Renal cortical epithelial cell (primary cell): ENCODE data around the gene TPST1. TPM values are rescaled to one million over a fixed set of nuclear protein-coding genes. Genes with fewer than 3 reads are reported as not detected.
A peak's percentile ranks its signal among the peaks of the same experiment; 100 is the strongest.
"Not testable (repeated sequence)": the region's sequence is repeated elsewhere in the genome, so short reads cannot be mapped to it uniquely, and the experiment has no call there.

Experiments used
- DNase-seq: peaks from one replicate; pipeline ENCODE4 v3.0.0-alpha.2; 2011; ENCODE audit warnings: low read depth
- total RNA-seq: library from RNA; depleted of rRNA; stranded (reverse); fragments of >200 nt; gene quantifications from 2 replicates; pipeline ENCODE4 v1.2.3, GENCODE V29; 2014

Gene TPST1
- total RNA-seq, 1 donor from 2014 or later = 82.1 TPM

GRCh38 chr7:66379542-66380160 is 174.5 kb downstream of the TPST1 start:
- DNase-seq = no peak

- peak; percentile 21 for DNase-seq
Measured at GRCh38 chr7:66380272-66380888, 175.2 kb downstream of the TPST1 start.

GRCh38 chr7:66382182-66382923 is 177.2 kb downstream of the TPST1 start:
- DNase-seq = not testable (repeated sequence)

- DNase-seq = not testable (repeated sequence)
Measured at GRCh38 chr7:66385191-66385905, 180.2 kb downstream of the TPST1 start.

- not testable (repeated sequence) for DNase-seq
Measured at GRCh38 chr7:66395128-66395571, 190.0 kb downstream of the TPST1 start.

GRCh38 chr7:66396052-66396451 is 190.9 kb downstream of the TPST1 start:
- DNase-seq = not testable (repeated sequence)

GRCh38 chr7:66398841-66399240 is 193.7 kb downstream of the TPST1 start:
- not testable (repeated sequence) for DNase-seq

GRCh38 chr7:66399566-66399965 is 194.4 kb downstream of the TPST1 start:
- no peak for DNase-seq

GRCh38 chr7:66400400-66400799 is 195.3 kb downstream of the TPST1 start:
- no peak for DNase-seq

GRCh38 chr7:66401126-66401525 is 196.0 kb downstream of the TPST1 start:
- not testable (repeated sequence) for DNase-seq

- not testable (repeated sequence) for DNase-seq
Measured at GRCh38 chr7:66401932-66402331, 196.8 kb downstream of the TPST1 start.

- DNase-seq = no peak
Measured at GRCh38 chr7:66403564-66403963, 198.4 kb downstream of the TPST1 start.

GRCh38 chr7:66409493-66409892 is 204.4 kb downstream of the TPST1 start:
- no peak for DNase-seq

Other genes with a start within 250 kb of the TPST1 start
- 13.5 and 26.7 TPM in 2 replicates for gene GUSB, start 223.1 kb upstream of the TPST1 start, total RNA-seq
- 45.8 and 147 TPM in 2 replicates for gene ASL, start 129.5 kb upstream of the TPST1 start, total RNA-seq
- 39.5 and 64.1 TPM in 2 replicates for gene CRCP, start 90.5 kb upstream of the TPST1 start, total RNA-seq